Right kidney (tissue), 9 donors: ENCODE data around the gene SMAD2.
"Not testable (repeated sequence)": the region's sequence is repeated elsewhere in the genome, so short reads cannot be mapped to it uniquely, and the experiment has no call there.

Source experiments
- DNase-seq: peaks from one replicate; pipeline ENCODE4 v3.0.0-alpha.2; 2016
- long read RNA-seq, 8 donors: transcript quantifications; one replicate each; lab custom pipeline, GENCODE V29; 2026

Gene SMAD2
- long read RNA-seq, donor 1, full-length matches to known transcripts: 15 of 15 reads
- long read RNA-seq, donor 1, partial matches to known transcripts: 0 of 15 reads
- long read RNA-seq, donor 1, other reads (novel, unspliced or antisense): 0 of 15 reads
- long read RNA-seq, donor 2, full-length matches to known transcripts: 12 of 12 reads
- long read RNA-seq, donor 2, partial matches to known transcripts: 0 of 12 reads
- long read RNA-seq, donor 2, other reads (novel, unspliced or antisense): 0 of 12 reads
- long read RNA-seq, donor 3, full-length matches to known transcripts: 5 of 5 reads
- long read RNA-seq, donor 3, partial matches to known transcripts: 0 of 5 reads
- long read RNA-seq, donor 3, other reads (novel, unspliced or antisense): 0 of 5 reads
- long read RNA-seq, donor 4, full-length matches to known transcripts: 14 of 19 reads
- long read RNA-seq, donor 4, partial matches to known transcripts: 5 of 19 reads
- long read RNA-seq, donor 4, other reads (novel, unspliced or antisense): 0 of 19 reads
- long read RNA-seq, donor 5, full-length matches to known transcripts: 12 of 12 reads
- long read RNA-seq, donor 5, partial matches to known transcripts: 0 of 12 reads
- long read RNA-seq, donor 5, other reads (novel, unspliced or antisense): 0 of 12 reads
- long read RNA-seq, donor 6, full-length matches to known transcripts: 6 of 6 reads
- long read RNA-seq, donor 6, partial matches to known transcripts: 0 of 6 reads
- long read RNA-seq, donor 6, other reads (novel, unspliced or antisense): 0 of 6 reads
- long read RNA-seq, donor 7: 0 reads
- long read RNA-seq, donor 8, full-length matches to known transcripts: 10 of 16 reads
- long read RNA-seq, donor 8, partial matches to known transcripts: 6 of 16 reads
- long read RNA-seq, donor 8, other reads (novel, unspliced or antisense): 0 of 16 reads

DNA sequence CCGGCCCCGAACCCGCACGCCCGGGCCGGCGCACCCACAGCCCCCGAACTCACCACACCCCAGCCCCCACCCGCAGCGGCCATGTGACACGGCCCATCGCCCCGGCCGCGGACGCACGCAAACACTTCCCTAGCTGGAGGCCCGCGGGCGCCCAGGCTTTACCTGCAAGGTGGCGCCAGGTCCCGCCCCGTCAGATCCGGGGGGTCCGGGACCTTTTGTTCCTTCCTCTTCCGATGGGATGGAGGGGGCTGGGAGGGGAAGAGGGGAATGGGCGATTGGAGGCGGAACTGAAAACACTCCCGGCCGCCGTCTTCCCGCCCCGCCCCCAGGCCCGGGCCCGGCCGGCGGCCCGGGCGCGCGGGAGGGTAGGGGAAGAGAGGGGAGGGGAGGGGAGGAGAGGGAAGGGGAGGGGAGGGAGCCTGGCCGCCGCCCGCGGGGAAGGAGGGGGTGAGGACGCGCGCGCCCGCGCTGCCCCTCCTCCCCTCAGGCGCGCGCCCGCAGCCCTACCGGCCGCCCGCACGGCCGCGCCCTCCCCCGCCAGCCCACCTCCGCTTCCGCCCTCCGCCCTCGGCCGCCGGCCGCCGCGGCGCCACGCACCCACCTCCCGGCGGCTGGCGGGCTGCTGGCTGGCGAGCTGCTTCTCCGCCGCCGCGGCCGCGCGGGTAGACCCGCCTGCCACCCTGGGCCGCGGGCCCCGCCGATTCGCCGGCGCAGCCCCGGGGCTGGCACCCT is at the start of gene SMAD2:
Gene SMAD2 (minus strand): TSS at position 461 of the 732 bp plus-strand sequence. CDS start 33,903 bp downstream, outside the sequence.
- peak; percentile 82 for DNase-seq

DNA sequence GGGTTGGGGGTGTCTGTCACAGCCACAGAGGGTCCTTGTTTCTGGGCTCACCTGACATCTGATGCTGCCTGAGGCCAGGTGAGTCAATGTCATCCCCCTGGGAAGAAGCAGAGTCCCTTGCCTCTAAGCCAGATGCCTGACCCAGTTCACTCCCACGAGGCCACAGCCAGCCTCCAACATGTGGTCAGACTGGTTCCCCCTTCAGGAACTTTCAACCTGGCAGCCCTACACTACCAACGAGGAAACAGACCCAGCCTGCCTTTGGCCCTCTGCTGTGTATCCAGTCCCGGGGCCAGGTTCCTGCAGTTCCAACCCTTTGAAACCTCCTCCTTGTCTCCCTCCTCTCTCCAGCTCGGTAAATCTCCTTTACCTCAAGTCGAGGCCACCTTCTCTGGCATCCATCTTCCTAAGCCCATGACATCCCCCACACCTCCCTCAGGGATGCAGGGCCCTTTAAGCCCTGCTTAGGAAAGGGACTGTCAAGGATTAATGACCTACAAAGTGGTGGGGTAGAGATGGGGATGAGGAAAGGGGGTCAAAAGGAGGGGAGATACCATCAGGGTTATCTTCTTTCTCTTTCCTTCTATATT is 49.2 kb upstream of the SMAD2 start:
- no peak for DNase-seq

DNA sequence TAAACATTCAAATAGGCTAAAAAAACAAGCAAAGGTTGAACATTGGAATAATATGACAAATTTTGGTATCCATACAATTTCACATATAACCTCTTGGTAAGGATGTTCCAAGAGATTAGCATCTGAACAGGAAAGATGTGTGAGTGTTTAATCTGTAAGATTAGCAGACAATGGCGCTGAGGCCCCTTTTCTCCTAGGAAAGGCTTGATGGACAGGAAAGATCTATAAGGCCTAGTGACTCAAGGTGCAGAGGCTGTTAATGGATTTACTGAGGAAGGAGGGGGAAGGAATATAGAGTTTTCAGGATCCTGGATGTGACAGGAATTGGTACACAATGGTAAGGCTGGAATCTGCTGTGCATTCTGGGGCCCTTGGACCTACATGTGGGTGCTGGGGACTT is 48.1 kb upstream of the SMAD2 start:
- DNase-seq: no peak

- no peak for DNase-seq
Observed at GRCh38 chr18:47978141-47978540, 47.7 kb upstream of the SMAD2 start.

DNA sequence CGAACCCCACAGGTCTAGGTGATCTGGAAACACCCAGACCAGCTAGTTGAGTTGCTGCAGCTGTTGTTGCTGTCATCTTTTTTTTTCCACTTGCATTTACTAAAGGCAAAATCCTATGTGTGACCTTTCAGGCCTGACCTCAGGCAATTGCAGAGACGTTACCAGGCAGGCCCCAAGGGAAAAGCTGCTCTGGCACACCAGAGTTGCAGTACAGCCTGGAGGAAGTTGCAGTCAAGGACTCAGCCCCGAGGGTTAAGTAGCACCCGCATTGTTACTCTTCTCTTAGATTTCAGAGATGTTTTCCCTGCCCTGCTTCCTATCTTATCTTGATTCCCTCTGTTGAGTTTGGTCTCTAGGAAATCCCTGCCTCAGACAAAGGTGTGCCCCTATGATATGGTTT is 45.2 kb upstream of the SMAD2 start:
- DNase-seq: no peak

DNA sequence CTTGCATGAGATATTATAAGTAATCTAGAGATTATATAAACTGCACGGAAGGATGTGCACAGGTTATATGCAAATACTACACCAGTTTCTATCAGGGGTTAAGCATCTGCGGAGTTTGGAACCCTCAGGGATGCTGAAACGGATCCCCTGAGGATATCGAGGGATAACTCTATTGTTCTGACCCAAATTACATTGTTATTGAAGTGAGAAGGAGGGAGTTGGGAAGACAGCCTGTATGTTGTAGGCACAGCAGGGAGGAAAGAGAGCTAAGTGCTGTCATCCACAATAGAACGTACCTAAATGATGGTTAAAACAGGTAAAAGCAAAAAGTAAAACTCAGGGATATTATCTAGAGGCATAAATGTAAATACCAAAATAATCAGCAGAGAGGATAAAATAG is 44.6 kb upstream of the SMAD2 start:
- no peak for DNase-seq

GRCh38 chr18:47970664-47971531 is 40.4 kb upstream of the SMAD2 start:
- no peak for DNase-seq

- DNase-seq: no peak
Observed at GRCh38 chr18:47969816-47970215, 39.4 kb upstream of the SMAD2 start.

DNA sequence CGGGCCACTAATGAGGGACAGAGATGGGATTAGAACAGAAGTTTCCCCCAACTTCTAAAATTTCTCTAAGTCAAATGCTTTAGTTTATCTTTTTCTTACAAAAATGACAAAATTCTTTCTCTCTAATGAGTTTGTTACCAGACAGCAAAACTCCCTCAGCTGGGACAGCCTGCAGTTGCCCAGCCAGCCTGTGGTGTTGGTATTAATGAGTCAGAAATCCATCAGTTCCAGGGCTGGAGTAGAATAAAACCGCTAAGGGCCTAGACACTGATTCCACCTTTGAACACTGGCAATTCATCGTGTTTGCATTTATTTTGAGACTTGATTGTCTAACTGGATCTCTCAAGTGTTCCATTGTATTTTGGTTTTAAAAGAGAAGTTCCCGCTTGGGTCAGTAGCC is 38.3 kb upstream of the SMAD2 start:
- DNase-seq: no peak

DNA sequence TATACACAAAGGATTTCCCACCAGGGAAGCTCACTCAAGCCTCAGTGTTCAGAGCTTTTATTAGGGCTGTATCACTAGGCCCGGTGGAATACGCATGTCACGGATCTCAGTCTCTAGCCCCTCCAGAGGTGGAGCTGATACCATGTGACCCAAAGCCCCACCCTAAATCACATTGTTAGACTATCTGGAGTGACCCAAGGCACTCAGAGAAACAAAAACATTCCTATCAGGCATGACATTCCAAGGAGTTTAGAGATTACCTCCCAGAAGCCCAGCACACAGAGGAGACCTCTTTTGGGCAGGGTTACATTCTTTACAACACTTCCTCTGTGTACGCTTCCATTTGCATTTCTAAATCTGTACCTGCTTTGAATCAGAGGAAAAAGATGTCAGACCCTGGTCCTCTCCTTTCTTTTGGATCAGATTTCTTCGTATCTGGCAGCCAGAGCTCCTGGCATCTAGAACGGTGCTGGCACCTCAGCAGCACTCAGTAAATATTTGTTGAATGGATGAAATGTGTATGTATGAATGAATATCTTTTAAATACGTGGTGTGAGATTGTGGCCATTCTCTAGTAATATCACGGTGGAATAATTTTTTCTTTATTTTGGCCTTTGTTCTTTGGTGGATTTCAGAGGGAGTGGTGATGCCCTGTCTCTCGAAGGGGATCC is 37.7 kb upstream of the SMAD2 start:
- no peak for DNase-seq

DNA sequence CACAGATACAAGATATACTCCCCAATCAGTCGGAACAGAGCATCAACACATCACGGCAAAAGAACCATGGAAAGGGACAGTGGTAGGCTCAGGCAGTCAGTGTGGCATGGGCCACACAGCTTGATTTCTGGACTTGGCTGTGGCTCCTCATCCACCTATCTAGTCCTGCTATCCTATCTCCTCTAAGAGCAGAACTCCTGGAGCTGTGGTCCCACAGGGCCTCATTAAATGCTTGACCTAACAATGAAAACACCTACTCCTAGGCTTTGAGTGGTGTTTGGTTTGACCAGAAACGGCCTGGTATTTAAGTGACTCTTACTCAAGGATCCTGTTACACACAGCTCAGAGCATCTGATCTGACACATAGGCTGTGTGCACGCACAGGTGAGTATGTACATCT is 33.6 kb upstream of the SMAD2 start:
- no peak for DNase-seq

DNA sequence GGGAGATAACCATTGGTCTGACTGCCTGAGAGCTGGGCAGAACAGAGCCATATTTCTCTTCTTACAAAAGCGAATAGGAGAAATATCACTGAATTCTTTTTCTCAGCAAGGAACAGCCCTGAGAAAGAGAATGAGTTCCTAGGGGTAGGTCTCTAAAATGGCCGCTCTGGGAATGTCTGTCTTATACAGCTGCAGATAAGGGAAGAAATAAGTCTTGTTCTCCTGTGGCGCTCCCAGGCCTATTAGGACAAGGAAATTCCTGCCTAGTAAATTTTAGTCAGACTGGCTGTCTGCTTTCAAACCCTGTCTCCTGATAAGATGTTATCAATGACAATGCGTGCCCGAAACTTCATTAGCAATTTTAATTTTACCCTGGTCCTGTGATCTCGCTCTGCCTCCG is 30.5 kb upstream of the SMAD2 start:
- not testable (repeated sequence) for DNase-seq

- no peak for DNase-seq
Observed at GRCh38 chr18:47953471-47953931, 23.0 kb upstream of the SMAD2 start.

- DNase-seq: no peak
Observed at GRCh38 chr18:47950511-47950910, 20.1 kb upstream of the SMAD2 start.

- no peak for DNase-seq
Observed at GRCh38 chr18:47949202-47949601, 18.7 kb upstream of the SMAD2 start.

DNA sequence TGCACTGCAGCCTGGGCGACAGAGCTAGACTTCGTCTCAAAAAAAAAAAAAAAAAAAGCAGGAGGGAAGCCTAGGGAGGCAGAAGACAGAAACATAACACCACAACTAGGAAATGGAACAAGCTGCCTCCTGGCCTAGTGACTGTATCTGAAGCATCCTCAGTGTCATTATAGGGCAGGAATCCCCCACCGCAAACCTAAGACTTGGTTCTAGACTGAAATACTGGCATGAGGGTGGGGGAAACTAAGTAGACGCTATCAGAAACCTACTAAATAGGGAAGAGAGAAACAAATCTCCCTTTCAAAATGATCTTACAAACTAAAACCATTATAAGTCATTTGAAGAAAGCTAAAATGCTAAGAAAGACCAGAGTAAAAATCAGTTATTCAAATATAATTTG is 16.4 kb upstream of the SMAD2 start:
- no peak for DNase-seq

DNA sequence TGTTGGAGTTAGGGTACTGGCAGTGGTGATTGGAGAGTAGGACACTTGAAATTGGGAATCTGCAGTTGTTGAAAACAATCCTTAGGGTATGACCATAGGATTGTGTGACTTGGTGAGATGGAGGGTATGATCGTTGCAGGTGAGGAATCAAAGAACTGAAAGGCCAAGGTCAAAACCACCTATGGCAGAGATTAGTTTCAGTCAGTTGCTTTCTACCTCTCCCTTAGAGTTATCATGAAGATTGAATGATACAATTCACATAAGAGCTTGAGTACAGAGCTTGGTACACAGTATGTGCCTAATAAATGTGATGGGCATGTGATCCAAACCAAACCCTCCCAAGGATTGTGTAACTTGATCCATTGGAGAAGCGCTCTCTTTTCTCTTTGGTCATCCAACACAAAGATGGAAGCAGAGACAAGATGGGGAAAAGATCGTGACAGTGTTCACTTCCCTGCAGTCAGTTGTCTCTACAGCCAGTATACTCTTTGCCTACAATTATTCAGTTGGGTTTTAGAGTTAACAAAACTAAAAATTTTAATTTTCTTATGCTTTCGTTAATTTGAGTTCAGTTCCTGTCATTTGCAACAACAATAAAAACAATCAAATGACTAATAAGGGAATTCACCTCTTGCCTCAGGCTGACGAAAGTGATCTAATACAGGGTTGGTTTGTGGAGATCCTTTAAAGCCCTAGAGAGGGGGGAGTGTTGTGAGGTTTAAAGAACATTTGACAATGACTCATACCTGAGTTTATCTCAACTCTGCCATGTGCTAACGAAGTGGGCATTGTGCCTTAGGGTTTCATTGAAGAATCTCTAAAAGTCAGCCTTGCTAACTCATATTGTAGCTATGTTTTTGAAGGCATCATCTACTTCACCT is 14.8 kb upstream of the SMAD2 start:
- DNase-seq: no peak

- no peak for DNase-seq
Observed at GRCh38 chr18:47936952-47937351, 6.5 kb upstream of the SMAD2 start.

DNA sequence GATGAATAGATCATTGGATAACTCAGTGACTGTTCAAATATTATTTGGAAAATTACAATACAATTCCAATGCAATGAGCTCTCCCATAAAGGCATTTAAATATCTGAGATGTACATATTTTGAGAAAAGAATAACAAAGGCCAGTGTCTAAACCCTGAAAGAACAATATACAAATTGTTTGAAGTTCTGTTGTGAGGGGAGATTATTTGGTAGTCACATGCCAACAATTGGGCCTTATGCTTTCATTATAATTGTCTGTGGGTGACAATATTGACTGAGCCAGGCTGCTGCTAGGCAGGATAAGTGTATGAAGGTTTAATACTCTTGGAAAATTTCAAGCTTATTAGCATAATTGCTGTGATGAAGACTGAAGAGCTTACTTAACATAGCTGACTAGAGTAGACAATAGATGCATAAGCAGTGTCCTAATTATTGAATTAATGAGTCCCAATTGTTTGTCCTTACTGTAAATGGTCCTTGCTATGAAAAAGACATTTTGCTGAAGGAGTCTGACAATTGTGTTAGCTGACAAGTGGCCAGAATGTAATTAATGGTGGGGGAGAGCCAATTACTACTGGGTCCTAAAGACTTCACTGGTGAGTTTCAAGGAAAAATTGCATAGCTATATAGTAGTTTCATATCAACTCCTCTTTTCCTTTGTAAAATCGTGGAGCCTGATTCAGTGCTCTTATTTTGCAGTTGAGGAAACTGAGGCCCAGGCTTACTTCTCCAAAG is 5.0 kb upstream of the SMAD2 start:
- DNase-seq: no peak
